ENCODE data around the gene SPPL3. TPM values are rescaled to one million over a fixed set of nuclear protein-coding genes. Genes with fewer than 3 reads are reported as not detected.

The SPPL3 gene
- total RNA-seq, 1 donor from 2014 or later: 43.0 TPM

DNA sequence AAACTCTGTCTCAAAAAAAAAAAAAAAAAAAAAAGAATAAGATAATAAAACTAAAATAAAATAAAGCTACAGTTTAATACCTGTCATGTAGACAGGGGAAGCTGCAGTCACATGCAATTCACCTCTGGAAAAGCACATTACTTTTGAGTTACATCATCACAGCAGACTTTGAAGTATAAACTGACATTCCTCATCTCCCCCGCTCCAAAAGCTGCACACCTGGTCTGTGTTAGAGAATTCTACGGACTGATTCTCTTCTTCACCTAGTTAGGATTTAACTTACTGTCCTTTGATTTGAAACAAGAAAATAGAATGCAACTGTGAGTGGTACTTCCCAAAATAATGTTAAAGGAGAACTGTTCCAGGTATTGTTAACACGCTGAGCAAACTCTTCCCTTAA is 25.1 kb downstream of the SPPL3 start:
- DNase-seq (ENCODE audit: low spot score): no peak

DNA sequence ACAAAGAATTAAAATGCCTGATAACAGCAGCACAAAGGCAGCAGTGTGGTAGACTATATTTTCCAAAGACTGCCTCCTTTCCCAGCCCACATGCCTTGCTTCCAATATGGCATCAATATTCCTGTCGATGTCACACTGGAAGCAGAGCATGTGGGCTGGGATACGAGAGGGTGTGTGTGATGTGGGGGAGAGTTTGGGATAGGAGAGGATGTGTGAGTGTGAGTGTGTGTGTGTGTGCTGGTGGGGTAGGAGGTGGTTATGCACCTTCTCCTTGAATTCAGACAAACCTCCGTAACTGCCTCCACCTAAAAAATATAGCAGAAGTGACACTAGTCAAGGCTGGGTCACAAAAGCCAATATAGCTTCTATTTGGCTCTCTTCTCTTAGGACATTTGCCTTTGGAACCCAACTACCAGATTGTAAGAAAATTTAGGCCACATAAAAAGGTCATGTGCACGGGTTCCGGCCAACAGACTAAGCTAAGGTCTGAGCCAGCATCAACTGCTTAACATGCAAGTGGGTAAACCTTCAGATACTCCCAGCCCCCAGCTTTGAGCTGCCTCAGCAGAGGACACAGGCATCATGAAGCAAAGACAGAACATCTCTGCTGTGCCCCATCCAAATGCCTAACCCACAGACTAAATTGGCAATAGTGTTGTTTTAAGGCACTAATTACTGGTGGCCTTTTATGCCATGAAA is 29.5 kb downstream of the SPPL3 start:
- no peak for DNase-seq (ENCODE audit: low spot score)

DNA sequence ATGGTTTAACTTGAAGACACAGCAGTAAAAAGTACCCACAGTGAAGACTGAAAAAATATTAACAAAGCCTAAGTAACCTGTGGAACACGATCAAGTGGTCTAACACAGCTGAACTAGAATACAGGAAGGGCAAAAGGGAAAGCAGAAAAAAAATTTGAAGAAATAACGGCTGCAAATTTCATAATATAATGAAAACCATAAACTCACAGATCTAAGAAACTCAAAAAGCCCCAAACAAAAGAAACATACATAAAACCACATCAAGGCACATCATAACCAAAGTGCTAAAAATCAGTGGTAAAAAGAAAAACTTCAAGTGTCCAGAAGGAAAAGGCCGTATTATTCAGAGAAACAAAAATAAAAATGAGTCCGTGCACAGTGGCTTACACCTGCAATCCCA is 30.9 kb downstream of the SPPL3 start:
- DNase-seq (ENCODE audit: low spot score): no peak

DNA sequence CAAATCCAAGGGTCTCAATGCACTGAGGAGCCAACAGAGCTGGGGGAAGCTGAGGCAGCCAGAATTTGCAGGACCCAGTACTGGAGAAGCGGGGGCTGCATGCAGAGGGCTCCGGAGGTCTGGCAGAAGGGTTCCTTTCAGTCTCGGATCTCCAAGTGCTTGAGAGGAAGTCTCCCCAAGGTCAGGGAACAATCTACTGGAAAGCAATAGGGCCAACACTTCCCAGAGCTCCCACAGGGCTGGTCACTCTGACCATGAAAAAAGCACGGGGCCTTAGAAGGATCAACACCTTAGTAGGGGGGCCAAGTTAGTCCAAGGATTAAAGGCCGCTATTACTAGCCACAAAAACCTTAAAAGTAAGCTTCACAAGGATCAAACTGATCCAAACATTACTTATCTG is 31.7 kb downstream of the SPPL3 start:
- DNase-seq (ENCODE audit: low spot score): no peak

DNA sequence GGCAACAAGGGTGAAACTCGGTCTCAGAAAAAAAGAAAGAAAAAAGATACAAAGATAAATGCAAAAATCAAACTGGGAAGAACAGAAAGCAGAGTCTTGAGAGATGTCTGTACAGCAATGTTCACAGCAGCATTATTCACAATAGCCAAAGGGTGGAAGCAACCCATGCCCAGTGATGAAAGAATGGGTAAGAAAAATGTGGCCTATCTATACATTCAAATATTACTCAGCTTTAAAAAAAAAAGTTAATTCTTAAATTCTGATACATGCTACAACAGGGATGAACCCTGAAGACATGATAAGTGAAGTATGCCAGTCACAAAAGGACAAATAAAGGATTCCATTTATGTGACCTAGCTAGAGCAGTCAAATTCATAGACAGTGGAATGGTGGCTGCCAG is 33.7 kb downstream of the SPPL3 start:
- DNase-seq (ENCODE audit: low spot score): no peak

DNA sequence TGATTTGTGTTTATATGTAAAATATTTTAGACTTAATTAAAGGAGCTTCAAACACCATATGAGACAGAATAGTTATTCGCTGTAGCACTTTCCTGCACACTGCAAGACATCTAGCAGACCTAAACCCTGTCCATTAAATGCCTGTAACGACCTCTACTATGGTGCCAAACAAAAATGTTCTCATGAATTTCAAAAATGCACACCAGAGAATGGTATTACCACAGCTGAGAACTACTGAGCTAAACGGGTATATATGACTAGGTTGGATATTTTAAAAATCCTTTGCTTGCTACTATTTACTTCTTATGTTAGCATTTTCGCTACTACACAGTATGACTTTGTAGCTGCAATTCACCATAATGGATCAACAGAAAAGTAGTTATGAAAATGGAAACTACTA is 34.8 kb downstream of the SPPL3 start:
- DNase-seq (ENCODE audit: low spot score): no peak

DNA sequence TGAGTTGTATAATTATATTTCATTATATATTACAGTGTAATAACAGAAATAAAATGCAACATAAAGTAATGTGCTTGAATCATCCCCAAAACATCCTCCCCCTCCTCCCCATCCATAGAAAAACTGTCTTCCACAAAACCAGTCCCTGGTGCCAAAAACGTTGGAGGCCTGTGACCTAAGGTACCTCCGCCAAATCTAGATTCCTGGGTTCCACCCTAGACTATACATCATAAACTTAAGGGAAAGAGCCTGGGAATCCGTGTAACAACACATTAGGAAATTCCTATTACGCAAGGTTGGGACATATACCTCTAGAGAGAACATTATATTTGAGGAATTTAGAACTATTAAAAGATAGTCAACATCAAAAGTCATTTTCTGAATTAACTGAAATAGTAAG is 38.0 kb downstream of the SPPL3 start:
- no peak for DNase-seq (ENCODE audit: low spot score)

DNA sequence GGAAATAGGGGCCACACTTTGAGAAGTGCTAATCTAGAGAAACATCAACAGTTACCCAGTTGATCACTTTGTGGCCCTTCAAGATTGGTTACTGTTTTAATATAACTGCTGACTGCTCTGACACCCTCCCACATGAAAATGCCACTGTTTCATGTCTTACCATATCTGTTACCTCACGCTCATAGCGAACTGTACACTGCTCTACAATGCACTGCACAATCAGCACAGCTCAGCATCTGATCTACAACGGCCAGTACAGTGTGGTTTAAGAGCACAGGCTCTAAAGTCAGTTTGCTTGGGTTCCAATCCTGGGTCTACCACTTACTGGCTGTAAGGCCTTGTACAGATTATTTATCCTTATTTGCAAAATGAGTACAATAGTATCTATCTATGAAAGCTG is 39.1 kb downstream of the SPPL3 start:
- DNase-seq (ENCODE audit: low spot score): no peak

DNA sequence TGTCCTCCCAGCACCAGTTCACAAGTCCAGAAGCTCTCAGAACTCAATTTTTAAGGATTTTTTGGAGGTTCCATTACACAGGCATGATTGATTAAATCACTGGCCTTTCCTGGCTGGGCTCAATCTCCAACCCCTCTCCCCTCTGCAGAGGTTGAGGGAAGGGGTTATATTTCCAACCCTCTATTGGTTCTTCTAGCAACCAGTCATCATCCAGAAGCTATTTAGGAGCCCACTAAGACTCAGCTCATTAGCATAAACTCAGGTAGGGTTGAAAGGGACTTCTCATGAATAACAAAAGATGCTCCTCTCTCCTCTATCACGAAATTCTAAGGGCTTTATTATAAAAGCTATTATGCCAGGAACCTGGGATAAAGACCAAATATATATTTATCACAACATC is 41.5 kb downstream of the SPPL3 start:
- no peak for DNase-seq (ENCODE audit: low spot score)

DNA sequence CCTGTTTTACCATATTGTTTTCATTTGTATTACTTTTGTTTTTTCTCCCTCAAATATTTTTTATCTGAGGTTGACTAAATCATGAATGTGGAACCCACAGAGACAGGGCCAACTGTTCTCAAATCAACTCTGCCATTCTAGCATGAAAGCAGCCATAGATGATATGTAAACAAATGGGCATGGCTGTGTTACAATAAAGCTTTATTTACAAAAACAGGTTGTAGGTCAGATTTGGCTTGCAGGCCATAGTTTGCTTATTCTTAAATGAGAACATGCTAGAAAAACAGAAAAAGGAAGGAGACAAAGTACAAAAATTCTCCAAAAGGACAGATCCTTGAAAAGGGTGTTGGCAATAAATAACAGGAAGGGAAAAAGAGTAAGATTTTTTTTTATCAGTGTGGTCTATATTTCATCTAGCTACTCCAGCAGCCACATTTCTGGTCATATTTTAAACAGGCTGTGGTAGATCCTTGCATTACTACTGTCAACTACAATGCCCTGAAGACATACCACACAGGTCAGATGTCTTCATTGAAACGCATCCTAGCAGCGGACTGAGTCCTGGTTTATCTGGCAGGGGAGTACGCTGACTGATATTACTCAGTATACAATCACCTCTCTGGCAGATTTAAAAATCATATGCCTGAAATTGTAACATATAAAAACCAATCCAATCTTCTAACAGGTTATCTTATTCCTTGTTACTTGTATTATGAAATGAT is 42.9 kb downstream of the SPPL3 start:
- DNase-seq (ENCODE audit: low spot score): no peak

DNA sequence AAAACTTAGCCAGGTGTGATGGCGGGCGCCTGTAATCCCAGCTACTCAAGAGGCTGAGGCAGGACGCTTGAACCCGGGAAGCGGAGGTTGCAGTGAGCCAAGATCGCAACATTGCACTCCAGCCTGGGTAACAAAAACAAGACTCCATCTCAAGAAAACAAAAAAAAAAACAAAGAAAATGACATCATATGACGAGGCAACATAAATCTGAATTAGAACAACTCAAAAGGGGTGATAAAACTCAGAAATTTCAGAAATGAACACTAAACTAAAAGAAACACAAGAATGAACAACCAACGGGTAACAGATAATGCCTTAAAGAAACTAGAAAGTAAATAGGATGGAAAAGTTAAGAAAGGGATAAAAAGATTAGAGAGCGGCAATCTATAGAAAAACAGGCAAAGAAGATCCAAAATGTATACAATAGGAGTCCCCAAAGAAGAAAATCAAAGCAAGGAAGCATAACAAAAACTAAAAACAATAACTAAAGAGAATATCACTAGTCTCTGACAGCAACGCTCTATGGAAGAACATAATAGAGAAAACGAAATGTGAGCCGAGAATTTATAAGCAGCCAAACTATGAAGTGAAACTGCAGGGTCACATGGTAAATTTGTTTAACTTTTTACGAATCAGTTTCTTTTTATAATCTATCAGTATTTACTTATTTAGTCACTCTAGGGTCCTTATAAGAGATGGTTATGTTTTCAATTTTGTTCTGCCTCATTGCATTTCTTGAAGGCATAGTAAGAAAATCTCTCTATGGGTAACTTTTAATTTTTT is 45.7 kb downstream of the SPPL3 start:
- no peak for DNase-seq (ENCODE audit: low spot score)

DNA sequence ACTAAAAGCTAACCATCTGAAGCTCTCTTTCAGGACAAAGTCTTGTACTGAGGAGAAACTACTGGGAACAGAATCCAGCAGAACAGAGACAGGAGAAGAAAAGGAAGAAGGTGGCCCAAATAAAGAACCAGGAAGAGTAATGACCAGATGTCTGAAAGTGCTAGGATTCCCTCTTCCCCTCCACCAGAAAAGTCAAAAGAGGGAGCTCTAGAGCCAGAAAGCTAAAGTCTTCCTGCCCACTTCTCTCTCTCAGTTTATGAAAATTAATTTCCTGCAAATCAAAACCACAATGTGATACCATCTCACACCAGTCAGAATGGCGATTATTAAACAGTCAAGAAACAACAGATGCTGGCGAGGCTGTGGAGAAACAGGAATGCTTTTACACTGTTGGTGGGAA is 47.2 kb downstream of the SPPL3 start:
- DNase-seq (ENCODE audit: low spot score): no peak

DNA sequence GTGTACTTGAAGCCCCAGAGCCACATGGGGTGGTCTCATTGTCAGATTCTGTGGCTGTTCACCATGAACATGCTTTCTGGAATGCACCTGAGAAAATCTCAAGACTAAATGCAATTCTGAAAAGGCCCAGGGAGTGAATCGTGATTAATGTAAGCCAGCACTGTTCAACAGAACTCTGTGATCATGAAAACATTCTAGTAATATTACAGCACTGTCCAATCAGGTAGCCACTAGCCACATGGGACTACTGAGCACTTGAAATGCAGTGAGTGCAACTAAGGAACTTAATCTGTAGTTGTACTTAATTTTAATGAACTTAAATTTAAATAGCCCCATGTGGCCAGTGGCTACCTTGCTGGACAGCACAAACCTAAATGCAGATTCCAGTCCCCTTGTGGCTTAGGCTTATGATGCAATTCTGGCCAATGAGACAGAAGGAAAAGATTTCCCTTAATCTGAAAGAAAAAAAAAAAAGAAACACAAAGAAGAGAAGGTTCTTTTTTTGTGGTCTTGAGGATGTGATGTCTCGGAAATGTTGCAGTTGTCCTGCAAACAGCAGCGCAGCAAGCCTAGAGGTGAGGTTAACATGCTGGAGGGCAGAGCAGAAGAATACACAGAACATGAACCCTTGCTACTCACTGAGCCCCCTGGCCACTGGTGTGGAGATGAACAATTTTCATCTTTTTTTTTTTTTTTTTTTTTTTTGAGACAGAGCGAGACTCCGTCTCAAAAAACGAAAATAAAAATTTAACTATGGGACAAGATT is 48.2 kb downstream of the SPPL3 start:
- no peak for DNase-seq (ENCODE audit: low spot score)

DNA sequence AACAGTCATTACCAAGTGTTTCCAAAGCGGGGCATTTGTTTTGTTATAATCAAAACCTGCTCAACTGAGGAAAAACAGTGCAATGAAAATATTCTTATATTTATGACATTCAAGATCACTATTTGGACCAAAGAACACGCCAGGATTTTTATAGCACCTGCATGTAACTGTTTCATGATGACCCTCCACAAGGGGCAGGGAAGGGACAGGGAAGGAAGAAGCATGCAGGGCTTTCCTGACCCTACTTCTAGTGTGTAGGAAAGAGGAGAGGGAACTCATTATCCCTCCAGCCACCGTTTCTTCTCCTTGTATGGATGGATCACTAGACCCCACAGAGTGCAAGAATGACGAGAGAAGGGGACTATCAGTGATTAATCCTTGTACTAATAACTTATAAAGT is 49.4 kb downstream of the SPPL3 start:
- DNase-seq (ENCODE audit: low spot score): no peak

DNA sequence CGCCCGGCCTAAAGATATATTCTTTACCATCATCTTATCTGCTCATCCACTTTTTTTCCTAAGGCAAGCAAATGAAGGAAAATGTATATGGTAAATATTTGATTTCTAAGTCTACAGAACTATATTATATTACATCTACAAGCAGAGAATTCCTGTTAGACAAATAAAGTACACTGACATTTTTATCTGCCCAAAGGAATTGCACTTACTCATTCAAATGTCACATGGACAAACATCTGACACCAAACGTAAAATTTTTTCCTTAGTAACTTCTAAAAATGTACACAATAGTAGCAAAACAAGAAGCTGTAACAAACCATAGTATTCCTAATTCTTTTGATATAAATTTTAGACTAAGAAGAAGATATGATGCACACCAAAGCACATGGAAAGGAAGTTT is 51.0 kb downstream of the SPPL3 start:
- no peak for DNase-seq (ENCODE audit: low spot score)

DNA sequence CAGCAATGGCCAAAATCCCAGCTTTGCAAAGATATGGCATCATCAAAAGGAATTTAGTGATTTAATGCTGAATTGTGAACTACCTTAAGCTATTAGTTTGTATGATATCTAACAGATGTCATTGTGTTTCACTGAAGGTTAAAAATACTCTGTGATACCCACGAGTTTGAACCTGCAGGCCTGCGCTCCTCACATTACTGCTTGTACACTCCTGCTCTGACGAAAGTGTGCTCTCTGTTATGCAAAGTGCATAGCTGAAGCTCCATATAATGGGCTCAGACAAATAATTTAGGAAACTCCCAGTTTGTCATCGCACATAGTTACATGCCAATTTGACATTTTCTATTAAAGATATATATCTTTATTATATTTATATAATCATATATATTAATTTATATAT is 52.2 kb downstream of the SPPL3 start:
- no peak for DNase-seq (ENCODE audit: low spot score)

DNA sequence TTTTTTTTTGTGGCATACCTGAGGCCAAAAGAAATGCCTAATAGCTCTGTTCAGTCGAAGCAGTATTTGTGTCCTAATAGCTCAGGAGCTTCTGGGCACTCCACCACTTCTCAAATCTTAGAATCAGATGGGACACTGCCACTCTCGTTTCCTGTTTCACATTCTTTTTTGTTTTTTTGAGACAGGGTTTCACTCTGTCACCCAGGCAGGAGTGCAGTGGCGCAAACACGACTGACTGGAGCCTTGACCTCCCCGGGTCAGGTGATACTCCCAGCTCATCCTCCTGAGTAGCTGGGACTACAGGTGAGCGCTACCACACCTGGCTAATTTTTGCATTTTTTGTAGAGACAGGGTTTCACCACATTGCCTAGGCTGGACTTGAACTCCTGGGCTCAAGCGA is 52.7 kb downstream of the SPPL3 start:
- no peak for DNase-seq (ENCODE audit: low spot score)

DNA sequence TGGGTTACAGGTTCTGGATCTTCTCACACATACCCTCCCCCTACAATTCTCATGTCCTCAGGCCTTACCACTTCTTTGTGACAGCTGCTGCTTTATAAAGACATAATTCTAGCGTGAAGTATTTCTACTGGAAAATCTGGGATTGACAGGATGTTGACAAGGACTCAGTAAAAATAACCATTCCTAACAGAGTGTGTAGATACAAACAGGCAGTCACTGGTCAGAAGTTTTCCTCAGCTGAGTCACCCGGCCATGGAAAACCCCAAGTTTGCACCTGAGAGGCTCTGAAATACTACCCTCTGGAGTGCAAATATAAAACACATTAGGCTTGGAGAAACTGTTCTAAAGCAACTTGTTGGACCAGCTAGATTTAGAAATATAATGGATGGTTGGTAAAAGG is 54.4 kb downstream of the SPPL3 start:
- no peak for DNase-seq (ENCODE audit: low spot score)

DNA sequence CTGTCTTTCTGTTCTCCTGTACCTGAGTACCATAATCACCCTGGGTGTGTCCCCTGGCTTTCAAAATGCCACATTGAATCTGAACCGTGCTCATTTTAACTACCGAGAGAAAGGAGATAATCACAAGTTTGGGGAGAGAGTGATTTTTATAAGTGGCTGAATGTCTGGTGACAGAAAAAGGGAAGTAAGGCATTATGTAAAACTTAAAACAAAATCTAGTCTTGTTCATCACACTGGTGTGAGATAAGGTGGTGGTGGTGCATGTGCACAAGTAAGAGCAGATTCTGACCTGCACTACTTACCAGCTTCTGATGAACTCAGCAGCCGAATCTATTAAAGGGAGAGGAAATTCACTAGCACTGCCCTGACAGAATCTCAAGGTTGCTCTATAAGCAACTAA is 56.3 kb downstream of the SPPL3 start:
- no peak for DNase-seq (ENCODE audit: low spot score)

DNA sequence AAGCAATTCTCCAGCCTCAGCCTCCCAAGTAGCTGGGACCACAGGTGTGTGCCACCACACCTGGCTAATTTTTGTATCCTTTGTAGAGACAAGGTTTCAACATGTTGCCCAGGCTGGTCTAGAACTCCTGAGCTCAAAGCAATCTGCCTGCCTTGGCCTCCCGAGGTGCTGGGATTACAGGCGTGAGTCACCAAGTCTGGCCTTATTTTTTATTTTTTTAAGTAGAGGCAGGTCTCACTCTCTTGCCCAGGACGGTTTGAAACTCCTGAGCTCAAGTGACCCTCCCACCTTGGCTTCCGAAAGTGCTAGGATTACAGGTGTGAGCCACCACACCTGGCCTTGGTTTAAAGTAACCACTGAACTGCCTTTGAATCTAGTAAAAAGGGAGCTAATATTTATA is 56.8 kb downstream of the SPPL3 start:
- DNase-seq (ENCODE audit: low spot score): no peak

DNA sequence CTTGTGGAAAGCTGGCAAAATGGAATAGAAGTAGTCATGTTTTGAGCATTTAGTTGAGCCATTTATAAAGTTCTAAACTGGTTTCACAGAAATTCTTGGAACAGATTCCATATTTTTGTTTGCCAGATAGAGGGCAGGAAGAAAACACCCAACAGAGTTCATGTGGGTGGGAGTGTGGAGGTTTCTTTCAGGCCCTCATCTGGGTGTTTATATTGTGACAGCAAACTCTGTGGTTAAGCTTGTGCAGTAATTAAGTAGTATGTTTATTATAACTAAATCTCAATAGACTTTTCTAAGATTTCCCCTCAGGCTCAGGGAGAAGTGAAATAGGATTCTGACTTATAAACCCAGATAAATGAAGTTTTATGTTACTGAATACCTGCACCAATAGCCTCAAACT is 57.4 kb downstream of the SPPL3 start:
- DNase-seq (ENCODE audit: low spot score): no peak

DNA sequence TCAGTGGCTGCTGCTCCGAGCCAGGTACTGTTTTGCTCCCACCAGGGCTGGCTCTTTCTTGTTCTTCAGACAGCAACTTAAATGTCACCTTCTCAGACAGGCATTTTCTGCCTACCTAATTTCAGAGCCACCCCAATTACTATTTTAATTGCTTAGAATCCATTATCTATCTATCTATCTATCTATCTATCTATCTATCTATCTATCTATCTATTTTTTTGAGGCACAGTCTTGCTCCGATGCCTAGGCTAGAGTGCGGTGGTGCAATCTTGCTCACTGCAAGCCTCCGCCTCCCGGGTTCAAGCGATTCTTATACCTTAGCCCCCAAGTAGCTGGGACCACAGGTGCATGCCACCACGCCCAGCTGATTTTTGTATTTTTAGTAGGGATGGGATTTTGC is 58.5 kb downstream of the SPPL3 start:
- no peak for DNase-seq (ENCODE audit: low spot score)
